Osteoblast (primary cell): ENCODE results near the gene JUNB. TPM values are rescaled to one million over a fixed set of nuclear protein-coding genes. Genes with fewer than 3 reads are reported as not detected.

Experiments used
- DNase-seq: peaks from one replicate; pipeline ENCODE4 v3.0.0; 2011; ENCODE audit warnings: low spot score, mixed read lengths; ENCODE audit not compliant: insufficient read length; ENCODE audit errors: missing footprints
- H2AFZ ChIP-seq: 2 replicates; pipeline ENCODE4 v1.6.0; 2011; ENCODE audit warnings: mild to moderate bottlenecking, low read length
- H3K27ac ChIP-seq: 2 replicates; pipeline ENCODE4 v1.5.1; 2011; ENCODE audit warnings: mild to moderate bottlenecking, low read depth, low read length, moderate library complexity
- H3K27me3 ChIP-seq: 2 replicates; pipeline ENCODE4 v1.6.0; 2012; ENCODE audit warnings: mild to moderate bottlenecking, control low read depth, inconsistent platforms, low read length, moderate library complexity; ENCODE audit not compliant: insufficient read depth
- H3K36me3 ChIP-seq: 2 replicates; pipeline ENCODE4 v1.5.1; 2011; ENCODE audit warnings: mild to moderate bottlenecking, low read length, control low read depth, moderate library complexity; ENCODE audit not compliant: insufficient read depth
- H3K4me1 ChIP-seq: 2 replicates; pipeline ENCODE4 v1.5.1; 2011; ENCODE audit warnings: mild to moderate bottlenecking, low read length, control low read depth, moderate library complexity; ENCODE audit not compliant: insufficient read depth
- H3K4me2 ChIP-seq: 2 replicates; pipeline ENCODE4 v1.6.0; 2011; ENCODE audit warnings: mild to moderate bottlenecking, low read length; ENCODE audit not compliant: insufficient read depth
- H3K4me3 ChIP-seq: fragments of 200-600 bp; sonication (generic); 3 replicates; pipeline ENCODE4 v1.5.1; 2012; ENCODE audit warnings: mild to moderate bottlenecking, low read length, inconsistent platforms; ENCODE audit not compliant: insufficient read depth
- H3K79me2 ChIP-seq: 2 replicates; pipeline ENCODE4 v1.6.0; 2012; ENCODE audit warnings: mild to moderate bottlenecking, low read length, control low read depth, inconsistent platforms; ENCODE audit not compliant: insufficient read depth
- H3K9me3 ChIP-seq: 2 replicates; pipeline ENCODE4 v1.5.1; 2011; ENCODE audit warnings: low read depth, low read length, control low read depth
- H4K20me1 ChIP-seq: 2 replicates; pipeline ENCODE4 v1.6.0; 2012; ENCODE audit warnings: mild to moderate bottlenecking, low read length, control low read depth; ENCODE audit not compliant: insufficient read depth
- CTCF ChIP-seq: IDR thresholded peaks from 2 replicates; pipeline ENCODE4 v1.5.1; 2011; ENCODE audit warnings: mild to moderate bottlenecking, low read depth, low read length, moderate library complexity; ENCODE audit errors: extremely low read depth
- total RNA-seq: library from RNA; depleted of rRNA; stranded (reverse); fragments of >200 nt; gene quantifications from 2 replicates; pipeline ENCODE4 v1.2.3, GENCODE V29; 2012

Gene JUNB
- total RNA-seq, 1 donor, result 93.0 TPM

- no peak overlapping the region for H3K27ac ChIP-seq
- no peaks in the 10 kb centered on the region for H3K36me3 ChIP-seq
- H2AFZ ChIP-seq, result no peak overlapping the region
- no peaks in the 10 kb centered on the region for H4K20me1 ChIP-seq
- no peaks in the 10 kb centered on the region for H3K9me3 ChIP-seq
- H3K79me2 ChIP-seq, result no peaks in the 10 kb centered on the region
- TF ChIP-seq CTCF, result no peak
- peak; percentile 62 for DNase-seq
- H3K27me3 ChIP-seq, result peaks cover 9% of the 10 kb centered on the region
- H3K4me2 ChIP-seq, result no peak overlapping the region
- no peak overlapping the region for H3K4me3 ChIP-seq
- H3K4me1 ChIP-seq, result peaks cover 6% of the 10 kb centered on the region
Observed at GRCh38 chr19:12756150-12756883, 35.0 kb upstream of the JUNB start.

- TF ChIP-seq CTCF, result peak; percentile 83
- no peaks in the 10 kb centered on the region for H3K79me2 ChIP-seq
- H3K4me3 ChIP-seq, result peak overlapping the region; percentile 74
- no peaks in the 10 kb centered on the region for H3K36me3 ChIP-seq
- H3K4me2 ChIP-seq, result peak overlapping the region; percentile 81
- H3K27me3 ChIP-seq, result no peaks in the 10 kb centered on the region
- no peak overlapping the region for H3K27ac ChIP-seq
- H4K20me1 ChIP-seq, result no peaks in the 10 kb centered on the region
- H3K4me1 ChIP-seq, result peaks cover 6% of the 10 kb centered on the region
- no peaks in the 10 kb centered on the region for H3K9me3 ChIP-seq
- H2AFZ ChIP-seq, result peak overlapping the region; percentile 84
- DNase-seq, result peak; percentile 99
Observed at GRCh38 chr19:12757544-12758274, 33.6 kb upstream of the JUNB start.

GRCh38 chr19:12759686-12760085 lies 31.6 kb upstream of the JUNB start:
- peak; percentile 10 for DNase-seq
- no peak overlapping the region for H3K27ac ChIP-seq
- no peak overlapping the region for H2AFZ ChIP-seq
- H3K4me3 ChIP-seq, result no peak overlapping the region
- no peak overlapping the region for H3K4me2 ChIP-seq
- H3K79me2 ChIP-seq, result no peaks in the 10 kb centered on the region
- no peaks in the 10 kb centered on the region for H4K20me1 ChIP-seq
- H3K27me3 ChIP-seq, result no peaks in the 10 kb centered on the region
- no peaks in the 10 kb centered on the region for H3K9me3 ChIP-seq
- H3K36me3 ChIP-seq, result no peaks in the 10 kb centered on the region
- H3K4me1 ChIP-seq, result peaks cover 6% of the 10 kb centered on the region
- no peak for TF ChIP-seq CTCF

GRCh38 chr19:12763100-12763499 lies 28.2 kb upstream of the JUNB start:
- no peaks in the 10 kb centered on the region for H3K27me3 ChIP-seq
- no peak overlapping the region for H3K27ac ChIP-seq
- H3K79me2 ChIP-seq, result no peaks in the 10 kb centered on the region
- DNase-seq, result peak; percentile 8
- H3K36me3 ChIP-seq, result no peaks in the 10 kb centered on the region
- H3K4me1 ChIP-seq, result peaks cover under 1% of the 10 kb centered on the region
- no peak overlapping the region for H3K4me2 ChIP-seq
- H4K20me1 ChIP-seq, result no peaks in the 10 kb centered on the region
- no peak overlapping the region for H2AFZ ChIP-seq
- no peak for TF ChIP-seq CTCF
- H3K9me3 ChIP-seq, result no peaks in the 10 kb centered on the region
- H3K4me3 ChIP-seq, result no peak overlapping the region
